Calu3 (cell line): Measurements from ENCODE around the gene DNAH12. TPM values are rescaled to one million over a fixed set of nuclear protein-coding genes. Genes with fewer than 3 reads are reported as not detected.
"Not testable (repeated sequence)": the region's sequence is repeated elsewhere in the genome, so short reads cannot be mapped to it uniquely, and the experiment has no call there.

ENCODE experiments used
- BruUV-seq: library from RNA; stranded (reverse); fragments of 400-500 nt; replicated peaks from 2 replicates; lab custom pipeline; 2021; lab: Mats Ljungman, UMichigan
- CTCF ChIA-PET: fragments of 300-600 bp; sonication (Branson Sonifier 250); formaldehyde crosslinking; loops from one replicate; lab custom pipeline; 2022; ENCODE audit warnings: antibody characterized with exemption; lab: Charles Lee
- DNase-seq: peaks from one replicate; pipeline ENCODE4 v3.0.0; 2022
- H3K27ac Mint-ChIP-seq: one replicate; pipeline ENCODE4 v1.8.0; 2022; ENCODE audit warnings: mixed read lengths; ENCODE audit not compliant: unreplicated experiment
- H3K27me3 Mint-ChIP-seq: one replicate; pipeline ENCODE4 v1.8.0; 2022; ENCODE audit warnings: mixed read lengths; ENCODE audit not compliant: unreplicated experiment
- H3K36me3 Mint-ChIP-seq: one replicate; pipeline ENCODE4 v1.8.0; 2022; ENCODE audit warnings: mild to moderate bottlenecking, moderate library complexity, mixed read lengths; ENCODE audit not compliant: insufficient read depth, unreplicated experiment
- H3K4me1 Mint-ChIP-seq: one replicate; pipeline ENCODE4 v1.8.0; 2022; ENCODE audit warnings: mild to moderate bottlenecking, low read depth, mixed read lengths; ENCODE audit not compliant: unreplicated experiment
- H3K4me3 Mint-ChIP-seq: one replicate; pipeline ENCODE4 v1.8.0; 2022; ENCODE audit warnings: mild to moderate bottlenecking, low read depth, moderate library complexity, mixed read lengths; ENCODE audit not compliant: unreplicated experiment
- H3K9me3 Mint-ChIP-seq: one replicate; pipeline ENCODE4 v1.8.0; 2022; ENCODE audit warnings: low read depth, mixed read lengths; ENCODE audit not compliant: unreplicated experiment
- intact Hi-C: fragments of 100-400 bp; cut with micrococcal nuclease; formaldehyde crosslinking; loops from one replicate; pipeline ENCODE4 v1.10.0; 2022; ENCODE audit not compliant: unreplicated experiment
- total RNA-seq: library from RNA; stranded (reverse); gene quantifications from 2 replicates; pipeline ENCODE4 v1.2.3, GENCODE V29; 2022
- TF ChIP-seq, protein P1 (sequence below): fragments of 200-600 bp; IDR thresholded peaks from one replicate; pipeline ENCODE4 v1.8.0; 2022; ENCODE audit warnings: antibody characterized with exemption; ENCODE audit not compliant: unreplicated experiment

DNAH12 gene
- total RNA-seq, 1 experiment from 2014 or later: 0.92 TPM

DNA sequence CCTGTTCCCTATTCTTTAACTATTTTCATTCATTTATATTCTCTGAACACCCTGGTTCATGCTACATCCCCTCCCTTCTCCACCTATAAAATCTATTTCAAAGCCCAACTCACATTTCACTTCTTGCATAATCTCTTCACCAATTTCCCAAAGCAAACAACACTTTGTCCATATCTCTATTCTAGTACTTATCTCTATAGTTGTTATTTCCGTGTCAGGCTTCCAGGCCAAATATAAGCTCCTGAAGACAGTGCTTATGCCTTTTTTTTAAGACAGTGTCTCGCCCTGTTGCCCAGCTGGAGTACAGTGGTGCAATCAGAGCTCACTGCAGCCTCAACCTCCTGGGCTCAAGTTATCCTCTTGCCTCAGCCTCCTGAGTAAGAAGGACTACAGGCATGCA, 43.6 kb downstream of the DNAH12 start:
- H3K27me3 Mint-ChIP-seq: no peaks in the 10 kb centered on the region

GRCh38 chr3:57497904-57498303, 46.2 kb downstream of the DNAH12 start:
- intact Hi-C loops: no loop called here
- Mint-ChIP-seq H3K4me3 (no peak overlapping the region), H3K4me1 (peaks cover 10% of the 10 kb centered on the region), H3K27ac (no peak overlapping the region), H3K9me3 (no peaks in the 10 kb centered on the region), H3K27me3 (no peaks in the 10 kb centered on the region), H3K36me3 (no peaks in the 10 kb centered on the region)
- CTCF ChIA-PET: no interaction called here
- BruUV-seq: no TSS peak
- DNase-seq: no peak
- TF ChIP-seq, protein P1, sequence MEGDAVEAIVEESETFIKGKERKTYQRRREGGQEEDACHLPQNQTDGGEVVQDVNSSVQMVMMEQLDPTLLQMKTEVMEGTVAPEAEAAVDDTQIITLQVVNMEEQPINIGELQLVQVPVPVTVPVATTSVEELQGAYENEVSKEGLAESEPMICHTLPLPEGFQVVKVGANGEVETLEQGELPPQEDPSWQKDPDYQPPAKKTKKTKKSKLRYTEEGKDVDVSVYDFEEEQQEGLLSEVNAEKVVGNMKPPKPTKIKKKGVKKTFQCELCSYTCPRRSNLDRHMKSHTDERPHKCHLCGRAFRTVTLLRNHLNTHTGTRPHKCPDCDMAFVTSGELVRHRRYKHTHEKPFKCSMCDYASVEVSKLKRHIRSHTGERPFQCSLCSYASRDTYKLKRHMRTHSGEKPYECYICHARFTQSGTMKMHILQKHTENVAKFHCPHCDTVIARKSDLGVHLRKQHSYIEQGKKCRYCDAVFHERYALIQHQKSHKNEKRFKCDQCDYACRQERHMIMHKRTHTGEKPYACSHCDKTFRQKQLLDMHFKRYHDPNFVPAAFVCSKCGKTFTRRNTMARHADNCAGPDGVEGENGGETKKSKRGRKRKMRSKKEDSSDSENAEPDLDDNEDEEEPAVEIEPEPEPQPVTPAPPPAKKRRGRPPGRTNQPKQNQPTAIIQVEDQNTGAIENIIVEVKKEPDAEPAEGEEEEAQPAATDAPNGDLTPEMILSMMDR: no peak

More for the DNA sequence above, 43.6 kb downstream of the DNAH12 start:
- CTCF ChIA-PET: interaction anchor here (0.6 kb wide), 1 partner anchor 119 kb away, joined by 3 read pairs; no protein-coding TSS in a partner anchor
- Mint-ChIP-seq H3K27ac (no peak overlapping the region), H3K36me3 (no peaks in the 10 kb centered on the region), H3K9me3 (no peaks in the 10 kb centered on the region), H3K4me1 (peaks cover 10% of the 10 kb centered on the region), H3K4me3 (no peak overlapping the region)
- no peak for DNase-seq
- TF ChIP-seq, protein P1: no peak
- intact Hi-C loops: no loop called here
- BruUV-seq: no TSS peak

DNA sequence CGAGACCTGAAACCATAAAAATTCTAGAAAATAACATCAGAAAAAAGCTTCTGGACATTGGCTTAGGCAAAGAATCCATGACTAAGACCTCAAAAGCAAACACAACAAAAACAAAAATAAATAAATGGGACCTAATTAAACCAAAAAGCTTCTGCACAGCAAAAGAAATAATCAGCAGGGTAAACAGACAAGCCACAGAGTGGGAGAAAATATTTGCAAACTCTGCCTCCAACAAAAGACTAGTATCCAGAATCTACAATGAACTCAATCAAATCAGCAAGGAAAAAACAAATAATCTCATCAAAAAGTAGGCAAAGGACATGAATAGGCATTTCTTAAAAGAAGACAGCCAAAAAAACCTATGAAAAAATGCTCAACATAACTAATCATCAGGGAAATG, 59.6 kb downstream of the DNAH12 start:
- DNase-seq: no peak
- no peak overlapping the region for H3K4me3 Mint-ChIP-seq
- no peaks in the 10 kb centered on the region for H3K27me3 Mint-ChIP-seq
- no TSS peak for BruUV-seq
- H3K36me3 Mint-ChIP-seq: no peaks in the 10 kb centered on the region
- TF ChIP-seq, protein P1: no peak
- CTCF ChIA-PET: no interaction called here
- H3K27ac Mint-ChIP-seq: no peak overlapping the region
- H3K9me3 Mint-ChIP-seq: peaks cover 3% of the 10 kb centered on the region
- peaks cover 11% of the 10 kb centered on the region for H3K4me1 Mint-ChIP-seq
- intact Hi-C loops: no loop called here

- H3K27ac Mint-ChIP-seq, DNase-seq, H3K4me3 Mint-ChIP-seq, H3K27me3 Mint-ChIP-seq, H3K4me1 Mint-ChIP-seq, CTCF ChIA-PET, BruUV-seq, intact Hi-C loops, H3K9me3 Mint-ChIP-seq, H3K36me3 Mint-ChIP-seq: not testable (repeated sequence)
These were observed 67.0 kb downstream of the DNAH12 start for GRCh38 chr3:57477193-57477592.

DNA sequence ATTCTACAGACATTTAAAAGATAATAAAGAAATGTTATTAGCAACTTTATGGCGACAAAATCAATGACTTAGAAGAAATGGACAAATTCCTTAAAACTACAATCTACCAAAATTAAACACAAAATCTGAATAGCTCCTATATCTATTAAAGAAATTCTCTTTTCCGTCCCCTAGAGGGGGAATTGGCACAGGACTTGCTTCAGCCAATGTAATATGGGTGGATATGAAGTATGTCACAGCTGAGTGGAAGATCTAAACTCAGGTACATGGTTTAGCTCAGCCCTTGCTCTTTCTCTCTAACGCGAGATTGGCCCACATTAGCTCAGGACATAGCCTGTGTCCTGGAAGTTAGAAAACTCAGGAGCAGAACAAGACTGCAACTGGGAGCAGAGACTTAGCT, 79.3 kb downstream of the DNAH12 start:
- CTCF ChIA-PET: interaction anchor here (0.6 to 1.3 kb wide), 2 partner anchors 78 to 92 kb away, joined by 3 to 4 read pairs; no protein-coding TSS in a partner anchor
- Mint-ChIP-seq H3K9me3 (no peaks in the 10 kb centered on the region), H3K36me3 (no peaks in the 10 kb centered on the region), H3K4me1 (no peaks in the 10 kb centered on the region), H3K27ac (no peak overlapping the region), H3K4me3 (no peak overlapping the region), H3K27me3 (no peaks in the 10 kb centered on the region)
- intact Hi-C loops: loop anchor here (10.0 kb wide), 1 partner anchor 90 kb away; the partner anchor contains the start of gene PDE12
- no TSS peak for BruUV-seq
- TF ChIP-seq, protein P1: no peak
- DNase-seq: no peak
